IMR-90 (cell line): ENCODE measurements around the gene NME7.

Source experiments
- POLR2A ChIP-seq: IDR thresholded peaks from 2 replicates; pipeline ENCODE4 v1.6.1; 2012; ENCODE audit warnings: mild to moderate bottlenecking, low read depth, low read length
- RAD21 ChIP-seq: IDR thresholded peaks from 2 replicates; pipeline ENCODE4 v1.6.1; 2012; ENCODE audit warnings: low read length, improper control_type of control experiment
- TF ChIP-seq, protein P1 (sequence below): conservative IDR thresholded peaks from 2 replicates; pipeline ENCODE4 v1.5.1; 2012; ENCODE audit warnings: mild to moderate bottlenecking, low read depth, low read length, improper control_type of control experiment

DNA sequence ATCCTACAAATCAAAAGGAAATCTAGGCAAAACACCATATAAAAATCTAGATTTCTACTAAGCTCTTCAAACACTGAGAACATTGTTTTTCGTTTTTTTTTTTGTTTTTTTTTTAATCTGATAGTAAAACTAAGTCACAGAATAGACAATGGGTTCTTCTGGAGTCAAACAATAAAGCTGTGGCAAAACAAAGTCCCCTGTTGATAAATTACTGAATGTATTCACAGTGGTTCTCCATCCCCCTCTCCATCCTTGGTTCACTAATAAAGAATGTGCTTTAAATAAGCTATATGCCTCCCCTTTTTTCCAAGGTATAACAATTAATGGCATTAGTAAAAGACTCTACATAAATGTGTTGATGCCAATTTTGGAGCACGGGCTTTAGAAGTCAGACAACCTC is 277.8 kb downstream of the NME7 start:
- TF ChIP-seq, protein P1, sequence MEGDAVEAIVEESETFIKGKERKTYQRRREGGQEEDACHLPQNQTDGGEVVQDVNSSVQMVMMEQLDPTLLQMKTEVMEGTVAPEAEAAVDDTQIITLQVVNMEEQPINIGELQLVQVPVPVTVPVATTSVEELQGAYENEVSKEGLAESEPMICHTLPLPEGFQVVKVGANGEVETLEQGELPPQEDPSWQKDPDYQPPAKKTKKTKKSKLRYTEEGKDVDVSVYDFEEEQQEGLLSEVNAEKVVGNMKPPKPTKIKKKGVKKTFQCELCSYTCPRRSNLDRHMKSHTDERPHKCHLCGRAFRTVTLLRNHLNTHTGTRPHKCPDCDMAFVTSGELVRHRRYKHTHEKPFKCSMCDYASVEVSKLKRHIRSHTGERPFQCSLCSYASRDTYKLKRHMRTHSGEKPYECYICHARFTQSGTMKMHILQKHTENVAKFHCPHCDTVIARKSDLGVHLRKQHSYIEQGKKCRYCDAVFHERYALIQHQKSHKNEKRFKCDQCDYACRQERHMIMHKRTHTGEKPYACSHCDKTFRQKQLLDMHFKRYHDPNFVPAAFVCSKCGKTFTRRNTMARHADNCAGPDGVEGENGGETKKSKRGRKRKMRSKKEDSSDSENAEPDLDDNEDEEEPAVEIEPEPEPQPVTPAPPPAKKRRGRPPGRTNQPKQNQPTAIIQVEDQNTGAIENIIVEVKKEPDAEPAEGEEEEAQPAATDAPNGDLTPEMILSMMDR, result no peak
- TF ChIP-seq RAD21 (no peak), POLR2A (no peak)
